HG03280 (cell line): ENCODE measurements around the gene NFYA.

Experiments used
- ATAC-seq: cut with Tn5 transposase; IDR thresholded peaks from one replicate; pipeline ENCODE4 v1.9.1; 2021; ENCODE audit warnings: mild to moderate bottlenecking, moderate library complexity; ENCODE audit not compliant: unreplicated experiment

NFYA gene

GRCh38 chr6:41046084-41046483, 26.7 kb upstream of the NFYA start:
- ATAC-seq, result no peak

- ATAC-seq, result no peak
These were observed 25.5 kb upstream of the NFYA start for GRCh38 chr6:41047306-41047705.

- ATAC-seq, result no peak
These were observed 24.7 kb upstream of the NFYA start for GRCh38 chr6:41047745-41048732.

- no peak for ATAC-seq
These were observed 23.3 kb upstream of the NFYA start for GRCh38 chr6:41049521-41049920.

GRCh38 chr6:41049955-41050354, 22.8 kb upstream of the NFYA start:
- ATAC-seq, result no peak

GRCh38 chr6:41050536-41050935, 22.2 kb upstream of the NFYA start:
- no peak for ATAC-seq

GRCh38 chr6:41051873-41052272, 20.9 kb upstream of the NFYA start:
- ATAC-seq, result no peak

GRCh38 chr6:41053041-41053440, 19.7 kb upstream of the NFYA start, which contains the start of gene APOBEC2:
TSS of gene APOBEC2 (plus strand) at chr6:41053202. CDS start at chr6:41053348, 146 bp downstream.
- ATAC-seq, result no peak

- ATAC-seq, result no peak
These were observed 18.3 kb upstream of the NFYA start for GRCh38 chr6:41054511-41054910.

GRCh38 chr6:41055149-41055548, 17.6 kb upstream of the NFYA start:
- no peak for ATAC-seq

- no peak for ATAC-seq
These were observed 15.8 kb upstream of the NFYA start for GRCh38 chr6:41056768-41057490.

- ATAC-seq, result no peak
These were observed 14.0 kb upstream of the NFYA start for GRCh38 chr6:41058783-41059181.

GRCh38 chr6:41059556-41059955, 13.2 kb upstream of the NFYA start:
- ATAC-seq, result no peak

GRCh38 chr6:41061196-41061726, 11.5 kb upstream of the NFYA start:
- ATAC-seq, result no peak

GRCh38 chr6:41062056-41062455, 10.7 kb upstream of the NFYA start:
- no peak for ATAC-seq

- ATAC-seq, result no peak
These were observed 8.9 kb upstream of the NFYA start for GRCh38 chr6:41063884-41064285.

GRCh38 chr6:41064841-41065240, 7.9 kb upstream of the NFYA start:
- ATAC-seq, result no peak

- ATAC-seq, result no peak
These were observed 7.2 kb upstream of the NFYA start for GRCh38 chr6:41065550-41066026.

GRCh38 chr6:41066867-41067304, 5.9 kb upstream of the NFYA start:
- no peak for ATAC-seq

GRCh38 chr6:41071501-41071922, 1.3 kb upstream of the NFYA start:
- no peak for ATAC-seq
